Endothelial cell of umbilical vein (primary cell): Measurements from ENCODE around the gene ZMIZ1. TPM values are rescaled to one million over a fixed set of nuclear protein-coding genes. Genes with fewer than 3 reads are reported as not detected.

Experiments used
- BruUV-seq: library from RNA; stranded (reverse); fragments of 400-500 nt; replicated peaks from 2 replicates; lab custom pipeline; 2021; lab: Mats Ljungman, UMichigan
- CTCF ChIA-PET: fragments of 300-600, 350-600 bp; sonication (Branson Sonifier 250); formaldehyde crosslinking; loops from one replicate; lab custom pipeline; 2021; ENCODE audit warnings: antibody characterized with exemption, inconsistent platforms; lab: Charles Lee
- POLR2A ChIA-PET: fragments of 300-600, 350-600 bp; sonication (Branson Sonifier 250); formaldehyde crosslinking; loops from one replicate; lab custom pipeline; 2021; ENCODE audit warnings: antibody characterized with exemption, inconsistent platforms; lab: Charles Lee
- DNase-seq: peaks from one replicate; pipeline ENCODE4 v3.0.0-alpha.2; 2011; ENCODE audit warnings: low read depth, low spot score
- FAIRE-seq: peaks from 2 replicates; lab custom pipeline; 2011; peaks lifted over from hg19 to GRCh38; lab: Jason Lieb, UNC
- H2AFZ ChIP-seq: 2 replicates; pipeline ENCODE4 v1.6.0; 2012; ENCODE audit warnings: low read depth, low read length, control low read depth, inconsistent platforms
- H3K27ac ChIP-seq: 2 replicates; pipeline ENCODE4 v1.5.1; 2011; ENCODE audit warnings: low read depth, mild to moderate bottlenecking, control low read depth, low read length, moderate library complexity; ENCODE audit not compliant: insufficient read depth
- H3K27me3 ChIP-seq, 2 experiments: 2 replicates each; pipeline versions ENCODE4 v1.6.0 to v1.6.1; 2011; ENCODE audit warnings: low read length in 2 of 2, mixed read lengths in 1 of 2; ENCODE audit not compliant: control insufficient read depth in 2 of 2, insufficient read depth in 2 of 2
- H3K36me3 ChIP-seq, 2 experiments: 2 replicates in 1 of 2; 3 replicates in 1 of 2; pipeline ENCODE4 v1.5.1; 2011; ENCODE audit warnings: low read length in 2 of 2, mild to moderate bottlenecking in 1 of 2, moderate library complexity in 1 of 2; ENCODE audit not compliant: control insufficient read depth in 2 of 2, insufficient read depth in 2 of 2; ENCODE audit errors: extremely low read depth in 1 of 2
- H3K4me1 ChIP-seq: 3 replicates; pipeline ENCODE4 v1.5.1; 2011; ENCODE audit warnings: mild to moderate bottlenecking, low read length; ENCODE audit not compliant: control insufficient read depth, insufficient read depth; ENCODE audit errors: extremely low read depth
- H3K4me2 ChIP-seq: 2 replicates; pipeline ENCODE4 v1.6.1; 2011; ENCODE audit warnings: low read length, control low read depth, mixed read lengths; ENCODE audit not compliant: insufficient read depth
- H3K4me3 ChIP-seq, 3 experiments: fragments of 200-600 bp in 1 of 3; sonication (generic), shearing (Covaris generic) in 1 of 3; replicated peaks in 1 of 3; 2 replicates each; pipeline ENCODE4 v1.5.1; 2011 to 2016; ENCODE audit warnings: control low read depth in 3 of 3, low read length in 3 of 3, mild to moderate bottlenecking in 2 of 3, inconsistent platforms in 1 of 3, low read depth in 1 of 3, moderate library complexity in 1 of 3; ENCODE audit not compliant: insufficient read depth in 1 of 3
- H3K79me2 ChIP-seq: 2 replicates; pipeline ENCODE4 v1.6.0; 2012; ENCODE audit warnings: low read length, inconsistent platforms; ENCODE audit not compliant: control insufficient read depth, insufficient read depth
- H3K9ac ChIP-seq: replicated peaks from 2 replicates; pipeline ENCODE3; 2011; ENCODE audit warnings: low read length, control low read depth; ENCODE audit not compliant: insufficient read depth; ENCODE audit errors: extremely low read depth
- H3K9me1 ChIP-seq: replicated peaks from 3 replicates; pipeline ENCODE4 v1.6.0; 2011; ENCODE audit warnings: mild to moderate bottlenecking, low read length; ENCODE audit not compliant: control insufficient read depth, insufficient read depth; ENCODE audit errors: extremely low read depth
- H3K9me3 ChIP-seq: replicated peaks from 2 replicates; pipeline ENCODE4 v1.5.1; 2012; ENCODE audit warnings: low read length, inconsistent platforms; ENCODE audit not compliant: control insufficient read depth, insufficient read depth
- H4K20me1 ChIP-seq: replicated peaks from 2 replicates; pipeline ENCODE3; 2011; ENCODE audit warnings: mild to moderate bottlenecking, low read length; ENCODE audit not compliant: control insufficient read depth, insufficient read depth; ENCODE audit errors: extremely low read depth
- EZH2 ChIP-seq: IDR thresholded peaks from 2 replicates; pipeline ENCODE4 v1.6.1; 2012; ENCODE audit warnings: borderline replicate concordance, low read depth, mild to moderate bottlenecking, moderate library complexity, low read length, inconsistent platforms; ENCODE audit not compliant: severe bottlenecking
- FOS ChIP-seq: IDR thresholded peaks from 2 replicates; pipeline ENCODE4 v1.6.1; 2011; ENCODE audit warnings: mild to moderate bottlenecking, low read length, moderate library complexity, borderline replicate concordance; ENCODE audit not compliant: insufficient read depth
- GATA2 ChIP-seq: IDR thresholded peaks from 2 replicates; pipeline ENCODE4 v1.7.0; 2011; ENCODE audit warnings: low read depth, mild to moderate bottlenecking, moderate library complexity, mixed read lengths, low read length; ENCODE audit not compliant: insufficient read length, insufficient read depth
- JUN ChIP-seq: IDR thresholded peaks from 2 replicates; pipeline ENCODE4 v1.6.1; 2011; ENCODE audit warnings: borderline replicate concordance, low read depth; ENCODE audit not compliant: insufficient read length, insufficient read depth
- MYC ChIP-seq: IDR thresholded peaks from one replicate; pipeline ENCODE4 v1.6.1; 2011; ENCODE audit warnings: mild to moderate bottlenecking, low read depth, low read length
- POLR2A ChIP-seq: IDR thresholded peaks from 2 replicates; pipeline ENCODE4 v1.6.1; 2012; ENCODE audit warnings: low read depth, mild to moderate bottlenecking, control low read depth, low read length
- POLR2AphosphoS5 ChIP-seq: IDR thresholded peaks from 2 replicates; pipeline ENCODE4 v1.6.1; 2012; ENCODE audit warnings: low read depth, mild to moderate bottlenecking, control low read depth, low read length, moderate library complexity; ENCODE audit not compliant: insufficient read depth
- dilution Hi-C: fragments of 300-500 bp; cut with MboI; formaldehyde crosslinking; loops from one replicate; pipeline ENCODE4 v1.15.0; 2019; ENCODE audit warnings: low sequenced_read_pairs; ENCODE audit not compliant: extremely low pct_ligation_motif_present
- intact Hi-C: fragments of 100-400 bp; cut with micrococcal nuclease; formaldehyde crosslinking; loops from one replicate; pipeline ENCODE4 v1.10.0; 2022
- polyA plus RNA-seq, 4 experiments: library from polyadenylated mRNA; depleted of rRNA in 3 of 4; stranded (reverse) in 3 of 4; unstranded in 1 of 4; fragments of >200 nt; gene quantifications; 2 replicates each; pipeline versions ENCODE4 v1.2.1 to v1.2.3, GENCODE V29; 2011 to 2012; ENCODE audit warnings: missing spikeins in 1 of 4
- total RNA-seq: library from RNA; stranded (reverse); gene quantifications from 2 replicates; pipeline ENCODE4 v1.2.3, GENCODE V29; 2021
- TF ChIP-seq, protein P1 (sequence below): IDR thresholded peaks from 2 replicates; pipeline ENCODE4 v1.6.1; 2011; ENCODE audit not compliant: insufficient read depth, insufficient read length
- TF ChIP-seq, protein P2 (sequence below), 2 donors: IDR thresholded peaks; 1 replicate in 1 of 2; 2 replicates in 1 of 2; pipeline ENCODE4 v1.5.1; 2011; ENCODE audit warnings: low read length in 2 of 2, mild to moderate bottlenecking in 2 of 2, moderate library complexity in 2 of 2, control low read depth in 1 of 2, inconsistent platforms in 1 of 2, low read depth in 1 of 2; ENCODE audit not compliant: insufficient read depth in 1 of 2; ENCODE audit errors: extremely low read depth in 1 of 2

ZMIZ1 gene
- total and polyA plus RNA-seq, 2 donors (not counting 3 experiments of a cell fraction or from before 2014, with no cell fraction given), result 12.5 to 46.7 TPM

DNA sequence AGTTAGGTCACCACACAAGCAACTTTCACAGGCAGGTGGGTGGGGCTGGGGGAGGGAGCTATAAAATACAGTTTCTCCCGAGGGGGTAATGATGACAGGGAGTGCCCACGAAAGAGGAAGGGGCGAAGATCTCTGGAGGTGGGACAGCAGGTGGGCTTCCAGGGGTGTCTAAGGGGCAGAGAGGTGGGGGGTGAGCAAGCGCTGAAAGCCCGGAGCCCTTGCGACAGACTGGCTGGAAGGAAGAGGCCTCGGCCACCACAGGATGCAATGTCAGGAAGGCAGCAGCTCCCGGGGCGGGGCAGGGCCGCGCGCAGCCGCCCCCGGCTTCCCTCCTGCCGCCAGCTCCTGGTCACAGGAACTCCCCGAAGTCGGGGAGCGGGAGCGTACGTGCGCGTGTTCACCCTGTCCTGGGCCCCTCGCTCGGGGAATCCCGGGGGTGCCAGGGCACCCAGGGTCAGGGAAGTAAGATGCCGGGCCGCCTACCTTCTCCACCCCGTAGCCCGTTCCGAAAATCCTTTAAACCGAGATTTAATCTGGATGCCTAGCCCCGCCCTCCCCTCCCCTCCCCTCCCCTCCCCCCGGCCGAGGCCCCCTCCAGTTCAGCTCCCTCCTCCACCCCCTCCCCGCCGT, 173.3 kb downstream of the ZMIZ1 start:
- Histone ChIP-seq H3K4me1 (peaks cover 66% of the 10 kb centered on the region), H3K9me3 (no peaks in the 10 kb centered on the region), H3K9me1 (no peaks in the 10 kb centered on the region), H3K9ac (peak overlapping the region; percentile 31), H3K27ac (peak overlapping the region; percentile 49), H4K20me1 (no peaks in the 10 kb centered on the region), H2AFZ (no peak overlapping the region), H3K4me2 (peak overlapping the region; percentile 52), H3K79me2 (peaks cover 36% of the 10 kb centered on the region), H3K36me3 (no peaks in the 10 kb centered on the region), H3K4me3 (peak overlapping the region in 2 of 3 experiments; percentile 19 to 44), H3K27me3 (no peaks in the 10 kb centered on the region)
- peak; percentile 80 for FAIRE-seq
- no TSS peak for BruUV-seq
- ChIA-PET POLR2A (interaction anchor here (0.6 to 0.7 kb wide), 2 partner anchors 33 to 115 kb away, joined by 3 read pairs; no protein-coding TSS in a partner anchor), CTCF (interaction anchor here (1.0 to 2.9 kb wide), 6 partner anchors 8 to 51 kb away, joined by 3 to 10 read pairs (median 4); no protein-coding TSS in a partner anchor)
- dilution Hi-C loops, result no loop called here
- TF ChIP-seq JUN, result no peak
- TF ChIP-seq, protein P1, sequence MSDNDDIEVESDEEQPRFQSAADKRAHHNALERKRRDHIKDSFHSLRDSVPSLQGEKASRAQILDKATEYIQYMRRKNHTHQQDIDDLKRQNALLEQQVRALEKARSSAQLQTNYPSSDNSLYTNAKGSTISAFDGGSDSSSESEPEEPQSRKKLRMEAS, result no peak
- TF ChIP-seq FOS, result no peak
- no peak for TF ChIP-seq EZH2
- TF ChIP-seq POLR2A, result peak; percentile 54
- TF ChIP-seq POLR2AphosphoS5, result peak; percentile 67
- TF ChIP-seq MYC, result no peak
- TF ChIP-seq, protein P2, sequence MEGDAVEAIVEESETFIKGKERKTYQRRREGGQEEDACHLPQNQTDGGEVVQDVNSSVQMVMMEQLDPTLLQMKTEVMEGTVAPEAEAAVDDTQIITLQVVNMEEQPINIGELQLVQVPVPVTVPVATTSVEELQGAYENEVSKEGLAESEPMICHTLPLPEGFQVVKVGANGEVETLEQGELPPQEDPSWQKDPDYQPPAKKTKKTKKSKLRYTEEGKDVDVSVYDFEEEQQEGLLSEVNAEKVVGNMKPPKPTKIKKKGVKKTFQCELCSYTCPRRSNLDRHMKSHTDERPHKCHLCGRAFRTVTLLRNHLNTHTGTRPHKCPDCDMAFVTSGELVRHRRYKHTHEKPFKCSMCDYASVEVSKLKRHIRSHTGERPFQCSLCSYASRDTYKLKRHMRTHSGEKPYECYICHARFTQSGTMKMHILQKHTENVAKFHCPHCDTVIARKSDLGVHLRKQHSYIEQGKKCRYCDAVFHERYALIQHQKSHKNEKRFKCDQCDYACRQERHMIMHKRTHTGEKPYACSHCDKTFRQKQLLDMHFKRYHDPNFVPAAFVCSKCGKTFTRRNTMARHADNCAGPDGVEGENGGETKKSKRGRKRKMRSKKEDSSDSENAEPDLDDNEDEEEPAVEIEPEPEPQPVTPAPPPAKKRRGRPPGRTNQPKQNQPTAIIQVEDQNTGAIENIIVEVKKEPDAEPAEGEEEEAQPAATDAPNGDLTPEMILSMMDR (IDR thresholded peaks at IDR 0.05; ENCODE audit: extremely low read depth in 1 of 2, insufficient read depth in 1 of 2, low read depth in 1 of 2, low read length in 2 of 2), result no peak
- TF ChIP-seq GATA2, result no peak
- peak; percentile 51 for DNase-seq
- intact Hi-C loops, result loop anchor here (1.0 to 5.0 kb wide), 4 partner anchors 24 to 1205 kb away; no protein-coding TSS in a partner anchor
